Nephron (organoid): ENCODE data around the gene SNRK.

ENCODE experiments used
- H3K27ac Mint-ChIP-seq, 3 experiments: 2 replicates each; pipeline ENCODE4 v1.8.0; 2020; ENCODE audit warnings: mixed read lengths in 3 of 3, mild to moderate bottlenecking in 2 of 3, moderate library complexity in 1 of 3
- H3K27me3 Mint-ChIP-seq: 2 replicates; pipeline ENCODE4 v1.8.0; 2021; ENCODE audit warnings: low read depth, mild to moderate bottlenecking, moderate library complexity, mixed read lengths
- H3K36me3 Mint-ChIP-seq: 2 replicates; pipeline ENCODE4 v1.8.0; 2020; ENCODE audit warnings: low read depth, mixed read lengths
- H3K4me1 Mint-ChIP-seq: 2 replicates; pipeline ENCODE4 v1.8.0; 2020; ENCODE audit warnings: mixed read lengths
- H3K4me3 Mint-ChIP-seq, 3 experiments: 2 replicates each; pipeline ENCODE4 v1.8.0; 2020; ENCODE audit warnings: mild to moderate bottlenecking in 3 of 3, mixed read lengths in 3 of 3, moderate library complexity in 2 of 3
- H3K9me3 Mint-ChIP-seq: 2 replicates; pipeline ENCODE4 v1.8.0; 2020; ENCODE audit warnings: mixed read lengths
- CTCF ChIP-seq, 3 experiments: fragments of 200-600 bp; sonication (generic); IDR thresholded peaks; one replicate each; pipeline ENCODE4 v1.5.0; 2021; ENCODE audit warnings: antibody characterized with exemption in 3 of 3; ENCODE audit not compliant: unreplicated experiment in 3 of 3

SNRK gene

GRCh38 chr3:43394041-43394554, 107.8 kb downstream of the SNRK start:
- Mint-ChIP-seq H3K4me1 (peaks cover 32% of the 10 kb centered on the region), H3K27me3 (no peaks in the 10 kb centered on the region), H3K36me3 (no peaks in the 10 kb centered on the region), H3K9me3 (no peaks in the 10 kb centered on the region), H3K27ac (peak overlapping the region; percentile 27 to 65 (median 36)), H3K4me3 (no peak overlapping the region)
- no peak for TF ChIP-seq CTCF (IDR thresholded peaks at IDR 0.05; ENCODE audit: unreplicated experiment in 3 of 3)

DNA sequence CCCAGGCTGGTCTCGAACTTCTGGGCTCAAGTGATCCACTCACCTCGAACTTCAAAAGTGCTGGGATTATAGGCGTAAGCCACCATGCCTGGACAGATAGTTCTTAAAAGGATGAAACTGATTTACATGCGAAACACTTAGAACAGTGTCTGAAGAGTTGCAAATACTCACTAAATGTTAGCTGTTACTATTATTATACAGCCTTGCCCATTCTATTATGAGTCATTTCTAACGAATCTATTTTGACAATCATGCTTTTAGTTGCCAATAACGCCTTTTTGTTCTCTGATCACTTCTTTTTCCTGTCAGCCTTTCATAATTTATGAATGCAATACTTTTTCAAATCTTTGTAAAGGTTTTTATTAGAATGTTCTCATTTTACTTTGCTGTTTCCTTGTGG, 112.7 kb downstream of the SNRK start:
- Mint-ChIP-seq H3K27ac (no peak overlapping the region), H3K36me3 (no peaks in the 10 kb centered on the region), H3K9me3 (no peaks in the 10 kb centered on the region), H3K4me1 (peaks cover 24% of the 10 kb centered on the region), H3K27me3 (peaks cover 4% of the 10 kb centered on the region), H3K4me3 (no peak overlapping the region)
- no peak for TF ChIP-seq CTCF (IDR thresholded peaks at IDR 0.05; ENCODE audit: unreplicated experiment in 3 of 3)

DNA sequence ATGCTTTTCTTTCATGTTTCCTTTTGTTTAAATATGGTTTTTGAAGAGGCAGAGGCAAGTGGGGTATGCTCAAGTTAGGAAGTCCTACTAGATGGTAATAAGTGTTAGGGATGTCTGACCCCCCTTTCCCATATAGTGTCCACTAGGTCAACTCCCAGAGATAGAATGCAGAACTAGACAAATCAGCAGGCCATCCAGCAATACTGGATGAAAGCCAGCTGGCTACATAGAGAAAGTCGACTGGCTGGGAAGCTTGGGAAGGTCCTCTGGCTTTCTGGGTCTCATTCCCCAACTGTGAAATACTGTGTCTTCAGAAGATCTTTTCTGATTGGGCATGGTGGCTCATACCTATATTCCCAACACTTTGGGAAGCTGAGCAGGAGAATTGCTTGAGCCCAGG, 113.8 kb downstream of the SNRK start:
- H3K4me1 Mint-ChIP-seq, result peaks cover 14% of the 10 kb centered on the region
- H3K9me3 Mint-ChIP-seq, result no peaks in the 10 kb centered on the region

More for the DNA sequence above, 113.8 kb downstream of the SNRK start:
- Mint-ChIP-seq H3K36me3 (no peaks in the 10 kb centered on the region), H3K27me3 (peaks cover 4% of the 10 kb centered on the region), H3K4me3 (no peak overlapping the region), H3K27ac (no peak overlapping the region)
- no peak for TF ChIP-seq CTCF (IDR thresholded peaks at IDR 0.05; ENCODE audit: unreplicated experiment in 3 of 3)
